KOPT-K1 (cell line): ENCODE measurements around the gene PCYT2.
"Not testable (repeated sequence)": the region's sequence is repeated elsewhere in the genome, so short reads cannot be mapped to it uniquely, and the experiment has no call there.

Experiments
- H3K27ac ChIP-seq: fragments of 200-600 bp; sonication (generic); 2 replicates; pipeline ENCODE4 v1.5.1; 2016; ENCODE audit warnings: antibody characterized with exemption, mild to moderate bottlenecking, low read depth, low read length; ENCODE audit not compliant: poor library complexity, severe bottlenecking
- H3K36me3 ChIP-seq: fragments of 200-600 bp; sonication (generic); 2 replicates; pipeline ENCODE4 v1.5.1; 2017; ENCODE audit warnings: antibody characterized with exemption, mild to moderate bottlenecking, low read length, moderate library complexity; ENCODE audit not compliant: insufficient read depth
- H3K9me3 ChIP-seq: fragments of 200-600 bp; sonication (generic); 2 replicates; pipeline ENCODE4 v1.5.1; 2017; ENCODE audit warnings: antibody characterized with exemption, low read length, mild to moderate bottlenecking; ENCODE audit not compliant: insufficient read depth, poor library complexity, severe bottlenecking

Gene PCYT2

GRCh38 chr17:81911277-81911961 is at the start of gene PCYT2:
PCYT2 (minus strand) TSS chr17:81911399; CDS start chr17:81911355, 44 bp downstream.
- H3K9me3 ChIP-seq, result no peaks in the 10 kb centered on the region
- peaks cover 78% of the 10 kb centered on the region for H3K36me3 ChIP-seq
- H3K27ac ChIP-seq, result peak within 1 kb of the TSS; percentile 65

DNA sequence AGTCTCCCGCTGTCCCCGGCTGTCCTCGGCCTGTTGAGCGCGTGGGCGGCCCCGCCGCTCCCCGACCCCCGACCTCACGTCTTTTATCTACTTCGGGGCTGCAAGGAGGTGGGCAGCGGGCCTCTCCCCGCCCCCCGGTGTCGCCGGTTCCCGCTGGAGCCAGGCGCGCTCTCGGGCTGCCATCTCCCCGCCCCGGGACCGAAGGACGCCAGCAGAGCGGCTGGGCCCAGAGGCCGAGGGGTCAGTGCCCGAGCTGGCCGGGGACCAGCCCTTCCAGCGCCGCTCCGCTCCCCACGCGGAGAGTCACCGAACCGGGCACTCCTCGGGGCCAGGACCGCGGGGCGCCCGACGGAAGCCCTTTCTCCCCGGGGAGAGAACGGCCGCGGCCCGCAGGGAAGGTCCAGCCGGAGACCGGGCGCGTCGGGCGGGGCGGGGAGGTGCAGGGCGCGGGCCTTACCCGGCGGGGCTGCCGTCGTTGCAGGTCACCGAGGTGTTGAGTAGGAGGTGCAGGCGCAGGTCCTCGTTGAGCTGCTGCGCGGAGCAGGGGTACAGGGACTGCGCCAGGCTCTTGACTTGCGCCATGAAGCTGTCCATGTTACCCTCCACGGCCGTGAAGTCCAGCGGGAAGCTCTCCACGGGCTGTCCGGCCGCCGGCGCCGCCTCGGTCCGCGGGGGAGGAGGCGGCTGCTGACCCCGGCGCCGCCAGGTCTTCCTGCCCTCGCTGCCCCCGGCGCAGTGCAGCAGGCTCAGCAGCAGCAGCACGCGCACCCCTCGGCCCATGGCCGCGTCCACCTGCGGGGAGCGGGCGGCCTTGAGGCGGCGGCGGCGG is 49.1 kb upstream of the PCYT2 start:
- H3K9me3 ChIP-seq, result no peaks in the 10 kb centered on the region
- no peak overlapping the region for H3K27ac ChIP-seq
- no peaks in the 10 kb centered on the region for H3K36me3 ChIP-seq

- H3K36me3 ChIP-seq, result no peaks in the 10 kb centered on the region
- H3K27ac ChIP-seq, result no peak overlapping the region
- no peaks in the 10 kb centered on the region for H3K9me3 ChIP-seq
These were observed 48.3 kb upstream of the PCYT2 start for GRCh38 chr17:81959362-81960129.

DNA sequence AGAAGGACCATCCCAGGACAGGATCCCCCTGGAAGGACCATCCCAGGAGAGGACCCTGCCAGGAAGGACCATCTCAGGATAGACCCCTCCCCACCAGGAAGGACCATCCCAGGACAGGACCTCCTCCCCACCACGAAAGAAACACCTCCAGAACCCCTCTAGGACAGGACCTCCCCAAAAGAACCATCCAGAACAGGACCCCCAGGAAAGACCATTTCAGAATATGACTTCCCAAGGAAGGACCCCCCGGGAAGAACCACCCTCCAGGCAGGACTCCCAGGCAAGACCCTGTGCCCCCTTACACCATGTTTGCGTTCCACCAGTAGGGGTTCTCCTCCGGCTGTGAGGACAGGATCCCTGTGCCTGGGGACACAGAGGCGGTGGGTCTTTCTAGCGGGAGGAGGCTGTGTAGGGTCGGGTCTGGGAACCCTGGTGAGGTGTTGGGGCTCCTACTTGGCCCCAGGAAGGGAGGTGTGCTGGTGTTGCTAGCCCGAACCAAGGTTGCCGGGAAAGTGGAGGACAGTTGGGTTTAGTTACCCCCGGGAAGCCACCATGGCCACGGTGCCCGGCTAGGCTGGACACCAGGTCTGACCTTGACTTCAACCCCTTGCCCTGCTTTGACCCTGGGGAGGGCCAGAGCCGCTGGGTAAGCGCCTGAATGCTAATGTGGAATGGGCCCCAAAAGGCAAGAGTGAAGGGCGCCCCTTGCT is 47.6 kb upstream of the PCYT2 start:
- no peaks in the 10 kb centered on the region for H3K9me3 ChIP-seq
- no peak overlapping the region for H3K27ac ChIP-seq
- H3K36me3 ChIP-seq, result no peaks in the 10 kb centered on the region

DNA sequence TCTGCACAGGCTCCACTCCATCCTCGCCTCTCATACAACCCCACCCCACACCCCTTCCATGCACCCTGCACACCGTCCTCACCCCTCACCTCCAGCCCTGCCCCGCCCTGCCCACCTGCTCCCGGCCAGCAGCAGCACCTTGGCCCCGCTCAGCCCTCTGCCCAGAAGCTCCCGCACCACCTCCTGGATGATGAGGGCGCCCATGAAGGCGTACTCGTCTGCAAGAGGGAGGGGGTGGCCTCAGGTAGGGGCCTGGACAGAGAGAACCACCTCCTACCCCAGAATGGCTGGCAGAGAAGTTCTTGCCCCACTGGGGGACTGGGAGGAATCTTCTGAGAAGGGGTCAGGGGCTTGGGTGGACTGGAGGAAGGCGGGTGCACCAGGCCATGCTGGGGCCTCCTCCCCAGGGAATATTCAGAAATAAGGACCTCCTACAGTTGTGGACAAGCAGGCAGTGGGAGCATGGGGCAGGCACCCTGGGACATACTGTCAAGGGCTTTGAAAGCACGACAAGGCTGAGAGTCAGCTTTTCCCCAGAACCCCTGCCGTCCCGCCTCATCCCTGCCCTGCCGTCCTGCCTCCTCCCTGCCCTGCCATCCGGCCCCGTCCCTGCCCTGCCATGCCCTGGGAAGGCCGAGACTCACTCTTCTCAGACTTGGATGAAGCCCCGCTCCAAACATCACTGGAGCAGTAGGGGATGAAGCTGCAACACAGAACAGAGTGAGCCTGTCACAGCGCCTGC is 46.7 kb upstream of the PCYT2 start:
- Histone ChIP-seq H3K36me3 (no peaks in the 10 kb centered on the region), H3K27ac (no peak overlapping the region), H3K9me3 (no peaks in the 10 kb centered on the region)

DNA sequence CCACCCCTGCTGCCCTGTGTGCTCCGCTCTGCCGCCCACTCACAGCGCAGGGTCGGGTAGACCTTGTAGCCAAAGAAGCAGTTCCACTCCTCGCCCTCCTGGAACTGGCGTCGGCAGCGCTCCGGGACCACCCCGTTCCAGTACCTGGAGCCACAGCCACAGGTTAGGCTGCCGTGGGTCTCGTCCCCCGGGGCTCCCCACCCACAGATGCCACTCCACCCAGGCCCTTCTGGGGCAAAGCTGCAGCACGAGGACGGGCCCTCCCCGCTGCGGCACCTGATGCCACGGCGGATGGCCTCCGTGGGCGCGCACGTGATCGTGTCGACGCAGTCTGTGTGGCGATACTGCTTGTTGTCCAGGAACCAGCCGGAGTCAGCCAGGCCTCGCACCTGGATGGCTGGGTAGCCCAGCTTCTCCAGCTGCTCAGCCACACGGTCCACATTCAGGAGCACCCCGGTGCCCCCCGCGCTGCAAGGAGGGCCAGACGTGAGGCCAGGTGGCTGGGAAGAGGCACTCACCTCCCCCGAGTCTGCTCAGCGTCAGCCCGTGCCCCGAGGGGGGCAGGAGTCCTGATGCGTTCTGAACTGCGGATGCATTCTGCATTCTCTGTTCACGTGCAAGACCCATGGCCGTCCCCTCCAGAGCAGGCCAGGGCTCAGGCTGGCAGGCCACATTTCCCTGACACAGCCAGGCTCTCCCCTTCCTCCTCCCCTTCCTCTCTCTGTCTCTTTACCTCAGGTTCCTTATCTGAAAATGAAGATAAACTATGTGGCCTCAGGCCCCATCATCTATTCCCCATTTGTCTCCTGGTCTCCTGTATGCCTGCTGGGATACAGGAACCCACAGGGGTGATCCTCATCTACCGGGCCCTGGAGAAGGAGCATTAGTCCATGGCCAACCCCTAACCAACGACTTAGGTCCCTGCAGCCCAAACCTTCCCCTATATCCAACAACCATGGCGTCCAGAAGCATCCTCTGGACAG is 45.7 kb upstream of the PCYT2 start:
- Histone ChIP-seq H3K27ac (no peak overlapping the region), H3K9me3 (no peaks in the 10 kb centered on the region), H3K36me3 (no peaks in the 10 kb centered on the region)

GRCh38 chr17:81955756-81956544 is 44.8 kb upstream of the PCYT2 start:
- H3K36me3 ChIP-seq, result no peaks in the 10 kb centered on the region
- H3K9me3 ChIP-seq, result no peaks in the 10 kb centered on the region
- no peak overlapping the region for H3K27ac ChIP-seq

DNA sequence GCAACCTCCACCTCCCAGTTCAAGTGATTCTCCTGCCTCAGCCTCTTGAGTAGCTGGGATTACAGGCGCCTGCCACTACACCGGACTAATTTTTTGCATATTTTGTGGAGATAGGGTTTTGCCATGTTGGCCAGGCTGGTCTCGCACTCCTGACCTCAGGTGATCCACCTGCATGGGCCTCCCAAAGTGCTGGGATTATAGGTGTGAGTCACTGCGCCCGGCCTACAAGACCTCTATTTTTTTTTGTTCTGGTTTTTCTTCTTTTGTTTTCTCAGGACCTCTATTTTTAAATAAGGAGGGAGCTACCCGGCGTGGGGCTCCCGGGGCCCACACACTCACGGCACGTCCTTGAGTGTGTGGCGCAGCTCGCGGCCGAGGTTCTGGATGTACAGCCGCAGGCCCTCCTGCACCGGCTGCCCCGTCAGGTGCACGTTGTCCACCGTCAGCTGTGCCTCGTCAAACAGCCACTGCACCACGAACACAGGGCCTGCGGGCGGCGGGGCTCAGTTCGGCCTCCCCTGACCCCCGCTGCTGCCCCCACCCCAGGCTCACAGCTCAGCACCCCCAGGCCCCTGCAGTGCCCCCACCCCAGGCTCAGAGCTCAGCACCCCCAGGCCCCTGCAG is 44.0 kb upstream of the PCYT2 start:
- Histone ChIP-seq H3K27ac (no peak overlapping the region), H3K36me3 (no peaks in the 10 kb centered on the region), H3K9me3 (no peaks in the 10 kb centered on the region)

DNA sequence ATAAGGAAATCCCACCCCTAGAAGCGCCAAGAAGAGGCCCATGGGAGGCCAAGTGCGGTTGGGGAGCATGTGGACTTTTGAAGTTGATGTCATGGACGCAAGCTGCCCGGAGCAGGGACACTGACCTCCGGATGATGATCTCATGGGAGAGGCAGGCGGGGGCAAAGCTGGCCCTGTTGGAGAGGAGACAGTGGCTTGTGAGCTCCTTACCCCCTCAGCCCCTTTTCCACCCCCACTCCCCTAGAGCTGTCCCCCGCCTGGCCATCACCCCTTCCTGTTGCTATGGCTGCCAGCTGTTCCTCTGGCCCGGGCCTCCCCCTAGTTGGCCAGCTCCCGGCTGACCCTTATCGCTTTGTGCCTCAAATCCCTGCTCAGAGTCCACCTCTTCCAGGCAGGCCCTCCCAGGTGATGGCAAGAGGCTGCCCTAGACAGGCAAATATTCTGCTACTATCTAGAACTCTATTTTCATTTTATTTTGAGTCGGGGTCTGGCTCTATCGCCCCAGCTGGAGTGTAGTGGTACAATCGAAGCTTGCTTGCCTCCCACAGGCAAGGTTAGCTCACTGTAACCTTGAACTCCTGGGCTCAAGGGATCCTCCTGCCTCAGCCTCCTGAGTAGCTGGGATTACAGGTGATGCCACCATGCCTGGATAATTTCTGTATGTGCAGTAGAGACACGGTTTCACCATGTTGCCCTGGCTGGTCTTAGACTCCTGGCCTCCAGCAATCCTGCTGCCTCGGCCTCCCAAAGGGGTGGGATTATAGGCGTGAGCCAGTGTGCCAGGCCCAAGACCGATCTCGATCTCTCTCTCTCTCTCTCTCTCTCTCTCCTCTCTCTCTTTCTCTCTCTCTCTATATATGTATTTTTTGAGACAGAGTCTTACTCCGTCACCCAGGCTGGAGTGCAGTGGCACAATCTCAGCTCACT is 43.2 kb upstream of the PCYT2 start:
- Histone ChIP-seq H3K27ac (no peak overlapping the region), H3K36me3 (no peaks in the 10 kb centered on the region)

GRCh38 chr17:81953443-81953842 is 42.2 kb upstream of the PCYT2 start:
- not testable (repeated sequence) for H3K9me3 ChIP-seq, H3K36me3 ChIP-seq, H3K27ac ChIP-seq

More for the DNA sequence above, 43.2 kb upstream of the PCYT2 start:
- H3K9me3 ChIP-seq, result no peaks in the 10 kb centered on the region

DNA sequence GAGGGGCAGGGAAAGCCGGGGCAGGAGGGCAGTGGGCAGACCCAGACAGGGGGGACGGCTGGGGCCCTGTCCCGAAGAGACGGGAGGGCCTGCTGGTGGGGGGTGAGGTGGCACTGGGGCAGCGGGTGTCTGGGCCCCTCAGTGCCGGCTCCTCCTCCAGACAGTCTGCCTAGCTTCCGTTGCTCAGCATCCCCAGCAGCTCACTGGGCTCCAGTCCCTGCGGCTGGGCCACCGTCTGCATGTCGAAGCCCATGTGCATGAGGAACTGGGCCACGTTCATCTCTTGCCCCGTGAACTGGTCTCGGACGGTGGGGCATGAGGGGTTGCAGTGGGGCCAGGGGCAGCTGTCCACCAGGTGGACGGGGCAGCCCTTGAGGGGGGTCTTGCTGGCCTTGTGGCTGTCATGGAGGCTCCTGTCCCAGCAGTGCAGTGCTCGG is 41.6 kb upstream of the PCYT2 start:
- H3K27ac ChIP-seq, result no peak overlapping the region
- no peaks in the 10 kb centered on the region for H3K36me3 ChIP-seq
- no peaks in the 10 kb centered on the region for H3K9me3 ChIP-seq
